ENCODE measurements around the gene COG5.
A peak's percentile ranks its signal among the peaks of the same experiment; 100 is the strongest.

Gene COG5

GRCh38 chr7:107338080-107338479 lies 225.6 kb downstream of the COG5 start:
- Histone ChIP-seq H3K9me2 (replicated peaks; ENCODE audit: control insufficient read depth, low read length) (no peaks in the 10 kb centered on the region), H3K4me3 (ENCODE audit: low read length) (no peak overlapping the region), H3F3A (ENCODE audit: control insufficient read depth, insufficient read depth) (no peaks in the 10 kb centered on the region), H3K27ac (ENCODE audit: low read depth, low read length) (no peak overlapping the region), H3K36me3 (ENCODE audit: control insufficient read depth, low read length) (no peaks in the 10 kb centered on the region), H3K4me2 (ENCODE audit: low read length) (no peak overlapping the region), H3K79me2 (ENCODE audit: control insufficient read depth, low read length) (no peaks in the 10 kb centered on the region), H4K20me1 (ENCODE audit: control insufficient read depth, insufficient read depth, low read depth, low read length) (no peaks in the 10 kb centered on the region), H3K27me3 (ENCODE audit: control insufficient read depth, low read length) (no peaks in the 10 kb centered on the region), H3K9me3 (ENCODE audit: control insufficient read depth, insufficient read depth, low read length) (peaks cover 16% of the 10 kb centered on the region; the same call in 1 of the 2 replicates), H3K4me1 (ENCODE audit: control insufficient read depth, low read length) (peaks cover 21% of the 10 kb centered on the region)
- TF ChIP-seq EZH2phosphoT487 (IDR thresholded peaks at IDR 0.05; ENCODE audit: borderline replicate concordance, low read length), result no peak

GRCh38 chr7:107332488-107333269 lies 231.0 kb downstream of the COG5 start:
- Histone ChIP-seq H3K4me3 (ENCODE audit: low read length) (peak overlapping the region; percentile 58), H4K20me1 (ENCODE audit: control insufficient read depth, insufficient read depth, low read depth, low read length) (no peaks in the 10 kb centered on the region), H3K27me3 (ENCODE audit: control insufficient read depth, low read length) (no peaks in the 10 kb centered on the region)

GRCh38 chr7:107330478-107330877 lies 233.2 kb downstream of the COG5 start:
- Histone ChIP-seq H3F3A (ENCODE audit: control insufficient read depth, insufficient read depth) (0 out of 2 replicates have a peak, but pooled peaks cover 2% of the 10 kb centered on the region), H3K9me3 (ENCODE audit: control insufficient read depth, insufficient read depth, low read length) (peaks cover 6% of the 10 kb centered on the region; the same call in 1 of the 2 replicates), H3K4me2 (ENCODE audit: low read length) (no peak overlapping the region), H3K4me1 (ENCODE audit: control insufficient read depth, low read length) (peaks cover 34% of the 10 kb centered on the region), H3K27me3 (ENCODE audit: control insufficient read depth, low read length) (no peaks in the 10 kb centered on the region), H3K4me3 (ENCODE audit: low read length) (no peak overlapping the region), H3K9me2 (replicated peaks; ENCODE audit: control insufficient read depth, low read length) (no peaks in the 10 kb centered on the region), H3K79me2 (ENCODE audit: control insufficient read depth, low read length) (no peaks in the 10 kb centered on the region), H3K27ac (ENCODE audit: low read depth, low read length) (no peak overlapping the region), H4K20me1 (ENCODE audit: control insufficient read depth, insufficient read depth, low read depth, low read length) (no peaks in the 10 kb centered on the region), H3K36me3 (ENCODE audit: control insufficient read depth, low read length) (0 out of 2 replicates have a peak, but pooled peaks cover 2% of the 10 kb centered on the region)
- TF ChIP-seq CTCF (IDR thresholded peaks at IDR 0.05; ENCODE audit: low read depth, low read length, poor library complexity, severe bottlenecking), result no peak
- TF ChIP-seq EZH2phosphoT487 (IDR thresholded peaks at IDR 0.05; ENCODE audit: borderline replicate concordance, low read length), result no peak

More at GRCh38 chr7:107332488-107333269, 231.0 kb downstream of the COG5 start:
- Histone ChIP-seq H3F3A (ENCODE audit: control insufficient read depth, insufficient read depth) (0 out of 2 replicates have a peak, but pooled peaks cover 2% of the 10 kb centered on the region), H3K4me2 (ENCODE audit: low read length) (peak overlapping the region; percentile 81), H3K36me3 (ENCODE audit: control insufficient read depth, low read length) (no peaks in the 10 kb centered on the region), H3K9me3 (ENCODE audit: control insufficient read depth, insufficient read depth, low read length) (peaks cover 1% of the 10 kb centered on the region; the same call in 1 of the 2 replicates), H3K4me1 (ENCODE audit: control insufficient read depth, low read length) (peaks cover 39% of the 10 kb centered on the region), H3K27ac (ENCODE audit: low read depth, low read length) (peak overlapping the region; percentile 50), H3K9me2 (replicated peaks; ENCODE audit: control insufficient read depth, low read length) (no peaks in the 10 kb centered on the region), H3K79me2 (ENCODE audit: control insufficient read depth, low read length) (no peaks in the 10 kb centered on the region)
- TF ChIP-seq CTCF (IDR thresholded peaks at IDR 0.05; ENCODE audit: low read depth, low read length, poor library complexity, severe bottlenecking) (no peak), EZH2phosphoT487 (IDR thresholded peaks at IDR 0.05; ENCODE audit: borderline replicate concordance, low read length) (no peak)

Measured in DOHH2 (cell line).